Midbrain (tissue), 1 donor: ENCODE measurements around the gene TMEM171.

Source experiments
- DNase-seq: peaks from one replicate; lab custom pipeline; 2025; lab: John Stamatoyannopoulos, UW

TMEM171 gene

GRCh38 chr5:73151766-73152410 lies 31.5 kb downstream of the TMEM171 start:
- no peak for DNase-seq

GRCh38 chr5:73152411-73153388 lies 32.3 kb downstream of the TMEM171 start:
- no peak for DNase-seq

- no peak for DNase-seq
Measured at GRCh38 chr5:73153513-73153912, 33.1 kb downstream of the TMEM171 start.

- DNase-seq: no peak
Measured at GRCh38 chr5:73154208-73155006, 34.0 kb downstream of the TMEM171 start.

- no peak for DNase-seq
Measured at GRCh38 chr5:73155271-73156222, 35.2 kb downstream of the TMEM171 start.

- DNase-seq: no peak
Measured at GRCh38 chr5:73157414-73158303, 37.3 kb downstream of the TMEM171 start.

- no peak for DNase-seq
Measured at GRCh38 chr5:73158313-73158712, 37.9 kb downstream of the TMEM171 start.

GRCh38 chr5:73160239-73160671 lies 39.9 kb downstream of the TMEM171 start:
- DNase-seq: no peak

- DNase-seq: peak; percentile 12
Measured at GRCh38 chr5:73170522-73170921, 50.1 kb downstream of the TMEM171 start.

GRCh38 chr5:73171495-73171894 lies 51.1 kb downstream of the TMEM171 start:
- DNase-seq: no peak

- no peak for DNase-seq
Measured at GRCh38 chr5:73172951-73173350, 52.6 kb downstream of the TMEM171 start, which contains the start of gene TMEM174. Gene TMEM174 (plus strand): TSS chr5:73173193. CDS start chr5:73173244, 51 bp downstream.

GRCh38 chr5:73174100-73174815 lies 53.9 kb downstream of the TMEM171 start:
- no peak for DNase-seq

- DNase-seq: no peak
Measured at GRCh38 chr5:73176250-73176649, 55.9 kb downstream of the TMEM171 start.

- no peak for DNase-seq
Measured at GRCh38 chr5:73178265-73178664, 57.9 kb downstream of the TMEM171 start.

GRCh38 chr5:73179730-73180129 lies 59.4 kb downstream of the TMEM171 start:
- no peak for DNase-seq

GRCh38 chr5:73180566-73180965 lies 60.2 kb downstream of the TMEM171 start:
- DNase-seq: no peak
